Parathyroid adenoma (tissue), 2 donors: ENCODE results near the gene TRAPPC6A.
A peak's percentile ranks its signal among the peaks of the same experiment; 100 is the strongest.

Experiments used
- H2AFZ ChIP-seq: fragments of 300-600 bp; sonication (generic); one replicate; pipeline ENCODE4 v1.7.0; 2017; ENCODE audit warnings: antibody characterized with exemption, mild to moderate bottlenecking
- H3K27ac ChIP-seq: fragments of 300-600 bp; sonication (generic); one replicate; pipeline ENCODE4 v1.7.0; 2017
- H3K27me3 ChIP-seq: fragments of 300-600 bp; sonication (generic); one replicate; pipeline ENCODE4 v1.7.0; 2017; ENCODE audit warnings: low read length; ENCODE audit not compliant: control insufficient read depth, insufficient read depth
- H3K36me3 ChIP-seq: fragments of 300-600 bp; sonication (generic); one replicate; pipeline ENCODE4 v1.7.0; 2017; ENCODE audit warnings: low read length; ENCODE audit not compliant: control insufficient read depth, insufficient read depth
- H3K4me1 ChIP-seq: fragments of 300-600 bp; sonication (generic); one replicate; pipeline ENCODE4 v1.7.0; 2017; ENCODE audit warnings: control low read depth
- H3K4me2 ChIP-seq: fragments of 300-600 bp; sonication (generic); one replicate; pipeline ENCODE4 v1.7.0; 2017; ENCODE audit warnings: low read length
- H3K4me3 ChIP-seq: fragments of 300-600 bp; sonication (generic); one replicate; pipeline ENCODE4 v1.7.0; 2017; ENCODE audit warnings: low read depth, low read length
- H3K79me2 ChIP-seq: fragments of 300-600 bp; sonication (generic); one replicate; pipeline ENCODE4 v1.7.0; 2017; ENCODE audit warnings: control low read depth
- H3K9ac ChIP-seq: fragments of 300-600 bp; sonication (generic); one replicate; pipeline ENCODE4 v1.7.0; 2017; ENCODE audit warnings: mild to moderate bottlenecking
- H3K9me3 ChIP-seq: fragments of 300-600 bp; sonication (generic); one replicate; pipeline ENCODE4 v1.7.0; 2017; ENCODE audit warnings: low read length; ENCODE audit not compliant: control insufficient read depth
- TF ChIP-seq, protein P1 (sequence below): fragments of 300-600 bp; sonication (generic); IDR thresholded peaks from one replicate; pipeline ENCODE4 v1.7.0; 2017; ENCODE audit warnings: antibody characterized with exemption, mild to moderate bottlenecking
- donor health status: primary hyperparathyroidism.

TRAPPC6A gene

GRCh38 chr19:45156751-45157150 lies 21.3 kb downstream of the TRAPPC6A start:
- no peak overlapping the region for H3K27ac ChIP-seq
- H3K27me3 ChIP-seq: no peaks in the 10 kb centered on the region
- H3K9ac ChIP-seq: no peak overlapping the region

DNA sequence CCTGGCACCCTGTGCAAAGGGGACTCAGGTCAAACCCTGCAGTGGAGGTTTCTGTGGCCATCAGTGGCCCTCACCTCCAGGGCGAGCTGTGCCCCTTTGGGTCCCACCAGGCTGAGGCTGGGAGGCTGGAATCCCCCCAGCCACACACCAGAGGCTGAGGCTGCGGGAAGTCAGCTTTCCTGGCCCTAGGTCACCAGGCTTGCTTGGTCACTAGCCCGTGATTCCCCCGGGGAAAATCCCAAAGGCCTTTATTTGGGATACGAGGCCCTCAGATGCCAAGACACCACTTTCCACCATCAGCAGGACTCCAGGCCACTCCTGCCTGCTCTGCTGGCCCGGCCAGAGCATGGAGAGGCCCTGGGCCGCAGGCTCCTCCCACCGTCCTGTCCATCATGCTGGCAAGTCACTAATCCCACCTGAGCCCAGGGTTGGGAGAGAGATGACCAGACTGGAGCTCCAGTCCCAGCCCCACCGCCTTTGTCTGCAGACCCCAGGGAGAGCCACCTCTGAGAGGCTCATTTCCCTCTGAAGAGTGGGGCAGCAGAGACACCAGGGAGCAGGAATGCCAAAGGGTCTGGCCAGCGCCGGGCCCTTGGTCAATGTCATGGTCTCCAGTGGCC lies 21.9 kb downstream of the TRAPPC6A start:
- Histone ChIP-seq H3K27ac (no peak overlapping the region), H3K4me1 (peaks cover 4% of the 10 kb centered on the region), H3K27me3 (no peaks in the 10 kb centered on the region), H3K9ac (no peak overlapping the region), H3K36me3 (no peaks in the 10 kb centered on the region), H2AFZ (no peak overlapping the region), H3K4me2 (no peak overlapping the region), H3K4me3 (no peak overlapping the region), H3K79me2 (no peaks in the 10 kb centered on the region), H3K9me3 (no peaks in the 10 kb centered on the region)
- TF ChIP-seq, protein P1, sequence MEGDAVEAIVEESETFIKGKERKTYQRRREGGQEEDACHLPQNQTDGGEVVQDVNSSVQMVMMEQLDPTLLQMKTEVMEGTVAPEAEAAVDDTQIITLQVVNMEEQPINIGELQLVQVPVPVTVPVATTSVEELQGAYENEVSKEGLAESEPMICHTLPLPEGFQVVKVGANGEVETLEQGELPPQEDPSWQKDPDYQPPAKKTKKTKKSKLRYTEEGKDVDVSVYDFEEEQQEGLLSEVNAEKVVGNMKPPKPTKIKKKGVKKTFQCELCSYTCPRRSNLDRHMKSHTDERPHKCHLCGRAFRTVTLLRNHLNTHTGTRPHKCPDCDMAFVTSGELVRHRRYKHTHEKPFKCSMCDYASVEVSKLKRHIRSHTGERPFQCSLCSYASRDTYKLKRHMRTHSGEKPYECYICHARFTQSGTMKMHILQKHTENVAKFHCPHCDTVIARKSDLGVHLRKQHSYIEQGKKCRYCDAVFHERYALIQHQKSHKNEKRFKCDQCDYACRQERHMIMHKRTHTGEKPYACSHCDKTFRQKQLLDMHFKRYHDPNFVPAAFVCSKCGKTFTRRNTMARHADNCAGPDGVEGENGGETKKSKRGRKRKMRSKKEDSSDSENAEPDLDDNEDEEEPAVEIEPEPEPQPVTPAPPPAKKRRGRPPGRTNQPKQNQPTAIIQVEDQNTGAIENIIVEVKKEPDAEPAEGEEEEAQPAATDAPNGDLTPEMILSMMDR: no peak

More at GRCh38 chr19:45156751-45157150, 21.3 kb downstream of the TRAPPC6A start:
- Histone ChIP-seq H3K4me2 (no peak overlapping the region), H3K36me3 (no peaks in the 10 kb centered on the region), H3K9me3 (no peaks in the 10 kb centered on the region), H2AFZ (no peak overlapping the region), H3K4me3 (no peak overlapping the region), H3K79me2 (no peaks in the 10 kb centered on the region), H3K4me1 (peaks cover 4% of the 10 kb centered on the region)
- TF ChIP-seq, protein P1: no peak

DNA sequence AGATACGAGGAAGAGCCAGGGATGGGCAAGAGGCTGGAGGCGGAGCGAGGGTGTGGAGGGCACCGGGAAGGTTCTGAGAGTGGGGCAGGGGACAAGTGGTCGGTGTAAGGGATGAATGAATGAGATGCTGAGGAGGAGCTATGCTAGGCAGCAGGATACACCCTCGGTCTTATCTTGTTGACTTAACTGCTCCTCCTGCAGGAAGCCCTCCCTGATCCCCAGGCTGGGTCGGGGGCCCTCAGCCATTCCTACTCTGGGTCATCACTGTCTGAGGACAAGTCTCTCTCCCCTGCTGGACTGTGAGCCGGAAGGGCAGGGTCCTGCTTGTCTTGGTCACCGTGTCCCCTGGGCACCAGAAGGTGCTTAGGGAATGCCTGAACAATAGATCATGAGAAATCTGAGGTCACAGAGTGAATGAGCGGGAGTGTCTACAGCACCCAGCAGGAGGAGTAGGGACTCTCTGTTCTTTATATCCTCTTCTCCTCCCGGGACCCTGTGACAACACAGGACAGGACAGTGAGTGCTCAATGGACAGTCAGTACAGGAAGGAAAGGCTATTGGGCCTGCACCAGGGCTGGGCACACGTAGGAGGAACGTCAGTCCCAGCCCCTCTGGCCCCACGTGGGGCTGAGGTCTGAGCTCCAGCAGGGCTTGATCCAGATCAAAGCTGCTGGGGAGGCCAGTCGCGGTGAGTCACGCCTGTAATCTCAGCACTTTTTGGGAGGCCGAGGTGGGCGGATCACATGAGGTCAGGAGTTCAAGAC lies 23.8 kb downstream of the TRAPPC6A start:
- TF ChIP-seq, protein P1: no peak
- no peaks in the 10 kb centered on the region for H3K79me2 ChIP-seq
- peak overlapping the region; percentile 15 for H3K4me3 ChIP-seq
- H3K27me3 ChIP-seq: no peaks in the 10 kb centered on the region
- peak overlapping the region; percentile 67 for H3K4me2 ChIP-seq
- H2AFZ ChIP-seq: peak overlapping the region; percentile 57
- no peaks in the 10 kb centered on the region for H3K9me3 ChIP-seq
- no peak overlapping the region for H3K9ac ChIP-seq
- H3K36me3 ChIP-seq: no peaks in the 10 kb centered on the region
- peaks cover 4% of the 10 kb centered on the region for H3K4me1 ChIP-seq
- H3K27ac ChIP-seq: no peak overlapping the region

DNA sequence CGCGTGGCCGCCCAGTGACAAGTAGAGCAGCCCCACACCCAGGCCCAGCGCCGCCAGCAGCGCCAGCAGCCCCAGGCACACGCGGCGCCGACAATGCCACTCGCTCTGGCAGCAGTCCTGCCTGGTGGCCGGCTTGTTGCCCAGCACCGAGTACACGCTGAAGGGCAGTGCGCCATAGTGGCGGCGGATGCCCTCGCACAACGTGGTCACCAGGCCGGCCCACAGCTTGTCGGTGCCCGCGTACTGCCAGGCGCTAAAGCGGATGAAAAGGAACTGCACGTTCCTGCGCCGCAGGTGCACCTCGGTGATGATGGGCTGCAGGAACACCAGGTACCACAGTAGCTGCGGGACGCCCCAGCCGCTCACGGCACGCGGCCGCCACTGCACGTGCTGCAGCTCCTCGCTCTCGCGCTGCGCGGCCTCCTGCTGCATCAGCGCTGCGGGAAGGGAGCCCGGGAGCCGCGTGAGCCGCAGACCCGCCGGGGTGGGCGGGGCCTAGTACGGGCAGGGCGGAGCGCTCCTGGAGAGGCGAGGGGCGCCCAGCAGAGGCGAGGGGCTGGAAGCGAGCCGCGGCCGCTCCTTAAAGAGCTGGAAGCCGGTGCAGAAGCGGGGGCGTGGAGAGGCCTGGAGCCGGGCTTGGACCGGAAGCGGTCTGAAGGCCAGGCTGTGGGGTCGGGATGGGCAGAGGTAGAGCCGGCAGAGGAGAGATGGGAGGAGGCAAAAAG lies 24.5 kb downstream of the TRAPPC6A start:
- peak overlapping the region; percentile 15 for H3K4me3 ChIP-seq
- peak overlapping the region; percentile 57 for H2AFZ ChIP-seq
- H3K9me3 ChIP-seq: no peaks in the 10 kb centered on the region
- no peaks in the 10 kb centered on the region for H3K36me3 ChIP-seq
- H3K79me2 ChIP-seq: no peaks in the 10 kb centered on the region
- peak overlapping the region; percentile 67 for H3K4me2 ChIP-seq
- H3K9ac ChIP-seq: no peak overlapping the region
- no peak overlapping the region for H3K27ac ChIP-seq
- TF ChIP-seq, protein P1: no peak
- no peaks in the 10 kb centered on the region for H3K27me3 ChIP-seq
- peaks cover 4% of the 10 kb centered on the region for H3K4me1 ChIP-seq
